Caco-2 (cell line): ENCODE measurements around the gene TENM3. TPM values are rescaled to one million over a fixed set of nuclear protein-coding genes. Genes with fewer than 3 reads are reported as not detected.

Experiments used
- BruUV-seq: library from RNA; stranded (reverse); fragments of 400-500 nt; replicated peaks from 2 replicates; lab custom pipeline; 2021; lab: Mats Ljungman, UMichigan
- CTCF ChIA-PET: fragments of 300-600 bp; sonication (Branson Sonifier 250); formaldehyde crosslinking; loops from one replicate; lab custom pipeline; 2022; ENCODE audit warnings: antibody characterized with exemption; lab: Charles Lee
- POLR2A ChIA-PET: fragments of 300-600 bp; sonication (Branson Sonifier 250); formaldehyde crosslinking; loops from one replicate; lab custom pipeline; 2022; ENCODE audit warnings: antibody characterized with exemption; lab: Charles Lee
- DNase-seq, 2 experiments: peaks; one replicate each; pipeline versions ENCODE4 v3.0.0 to v3.0.0-alpha.2; 2020 to 2022
- H3K27me3 ChIP-seq: replicated peaks from 2 replicates; pipeline ENCODE4 v1.6.0; 2011; ENCODE audit warnings: low read length; ENCODE audit not compliant: control insufficient read depth, insufficient read depth
- H3K36me3 ChIP-seq: 2 replicates; pipeline ENCODE4 v1.5.1; 2011; ENCODE audit warnings: low read length; ENCODE audit not compliant: control insufficient read depth, insufficient read depth
- H3K4me1 ChIP-seq: fragments of 250-450 bp; sonication (Bioruptor Pico); 2 replicates; pipeline ENCODE4 v1.5.1; 2020; ENCODE audit warnings: mild to moderate bottlenecking
- H3K4me3 ChIP-seq: 2 replicates; pipeline ENCODE4 v1.5.1; 2011; ENCODE audit warnings: low read depth, mild to moderate bottlenecking, control low read depth, low read length
- H3K9me3 ChIP-seq: fragments of 250-450 bp; sonication (Bioruptor Pico); 2 replicates; pipeline ENCODE4 v1.5.1; 2020; ENCODE audit warnings: mild to moderate bottlenecking, moderate library complexity
- H3K27ac Mint-ChIP-seq: one replicate; pipeline ENCODE4 v1.8.0; 2022; ENCODE audit warnings: mixed read lengths; ENCODE audit not compliant: unreplicated experiment
- H3K27me3 Mint-ChIP-seq: one replicate; pipeline ENCODE4 v1.8.0; 2022; ENCODE audit warnings: mixed read lengths; ENCODE audit not compliant: insufficient read depth, unreplicated experiment
- H3K36me3 Mint-ChIP-seq: one replicate; pipeline ENCODE4 v1.8.0; 2022; ENCODE audit warnings: mild to moderate bottlenecking, mixed read lengths; ENCODE audit not compliant: insufficient read depth, unreplicated experiment
- H3K4me1 Mint-ChIP-seq: one replicate; pipeline ENCODE4 v1.8.0; 2022; ENCODE audit warnings: low read depth, mixed read lengths; ENCODE audit not compliant: unreplicated experiment
- H3K4me3 Mint-ChIP-seq: one replicate; pipeline ENCODE4 v1.8.0; 2022; ENCODE audit warnings: mild to moderate bottlenecking, moderate library complexity, mixed read lengths; ENCODE audit not compliant: unreplicated experiment
- H3K9me3 Mint-ChIP-seq: one replicate; pipeline ENCODE4 v1.8.0; 2022; ENCODE audit warnings: mixed read lengths; ENCODE audit not compliant: unreplicated experiment
- intact Hi-C: fragments of 100-400 bp; cut with micrococcal nuclease; formaldehyde crosslinking; loops from one replicate; pipeline ENCODE4 v1.10.0; 2022; ENCODE audit not compliant: unreplicated experiment
- total RNA-seq: library from RNA; stranded (reverse); gene quantifications from 2 replicates; pipeline ENCODE4 v1.2.3, GENCODE V29; 2022
- TF ChIP-seq, protein P1 (sequence below), 2 experiments: fragments of 200-600 bp in 1 of 2; IDR thresholded peaks; 1 replicate in 1 of 2; 2 replicates in 1 of 2; pipeline versions ENCODE4 v1.5.1 to v1.8.0; 2011 to 2022; ENCODE audit warnings: antibody characterized with exemption in 1 of 2, control low read depth in 1 of 2, inconsistent platforms in 1 of 2, low read depth in 1 of 2, low read length in 1 of 2, mild to moderate bottlenecking in 1 of 2, moderate library complexity in 1 of 2; ENCODE audit not compliant: insufficient read depth in 1 of 2, severe bottlenecking in 1 of 2, unreplicated experiment in 1 of 2

TENM3 gene
- total RNA-seq, 1 experiment from 2014 or later = 94.7 TPM

DNA sequence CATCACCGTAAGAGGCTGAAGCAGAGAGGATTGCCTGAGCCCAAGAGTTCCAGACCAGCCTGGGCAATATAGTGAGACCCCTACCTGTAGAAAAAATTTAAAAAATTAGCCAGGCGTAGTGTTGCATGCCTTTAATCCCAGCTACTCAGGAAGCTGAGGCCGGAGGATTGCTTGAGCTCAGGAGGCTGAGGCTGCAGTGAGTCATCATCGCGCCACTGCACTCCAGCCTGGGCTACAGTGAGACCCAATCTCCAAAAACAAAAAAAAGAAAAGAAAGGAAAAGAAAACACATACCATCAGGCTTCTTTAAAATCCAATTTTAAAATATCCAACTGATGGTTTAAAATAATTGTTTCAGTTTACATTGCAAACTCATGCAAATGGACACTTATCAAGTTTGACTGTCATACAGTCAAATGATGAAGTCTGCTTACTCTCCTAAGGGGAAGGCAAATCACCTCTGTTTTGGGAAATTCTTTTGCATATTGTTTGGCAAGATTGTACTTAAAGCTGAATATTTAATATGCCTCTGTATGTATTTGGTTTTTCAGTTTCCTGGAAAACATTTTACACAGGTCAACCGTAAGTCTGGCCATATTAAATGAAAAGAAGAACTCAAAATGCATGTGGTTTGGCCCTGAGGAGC, 23.7 kb upstream of the TENM3 start:
- BruUV-seq = no TSS peak
- intact Hi-C loops = no loop called here
- H3K4me3 Mint-ChIP-seq = no peak overlapping the region
- DNase-seq = no peak
- CTCF ChIA-PET = no interaction called here
- H3K36me3 ChIP-seq = no peaks in the 10 kb centered on the region
- POLR2A ChIA-PET = no interaction called here
- peaks cover 21% of the 10 kb centered on the region for H3K4me1 ChIP-seq
- no peaks in the 10 kb centered on the region for H3K9me3 ChIP-seq
- H3K36me3 Mint-ChIP-seq = peaks cover 16% of the 10 kb centered on the region
- H3K4me1 Mint-ChIP-seq = peaks cover 13% of the 10 kb centered on the region
- no peaks in the 10 kb centered on the region for H3K27me3 ChIP-seq
- TF ChIP-seq, protein P1, sequence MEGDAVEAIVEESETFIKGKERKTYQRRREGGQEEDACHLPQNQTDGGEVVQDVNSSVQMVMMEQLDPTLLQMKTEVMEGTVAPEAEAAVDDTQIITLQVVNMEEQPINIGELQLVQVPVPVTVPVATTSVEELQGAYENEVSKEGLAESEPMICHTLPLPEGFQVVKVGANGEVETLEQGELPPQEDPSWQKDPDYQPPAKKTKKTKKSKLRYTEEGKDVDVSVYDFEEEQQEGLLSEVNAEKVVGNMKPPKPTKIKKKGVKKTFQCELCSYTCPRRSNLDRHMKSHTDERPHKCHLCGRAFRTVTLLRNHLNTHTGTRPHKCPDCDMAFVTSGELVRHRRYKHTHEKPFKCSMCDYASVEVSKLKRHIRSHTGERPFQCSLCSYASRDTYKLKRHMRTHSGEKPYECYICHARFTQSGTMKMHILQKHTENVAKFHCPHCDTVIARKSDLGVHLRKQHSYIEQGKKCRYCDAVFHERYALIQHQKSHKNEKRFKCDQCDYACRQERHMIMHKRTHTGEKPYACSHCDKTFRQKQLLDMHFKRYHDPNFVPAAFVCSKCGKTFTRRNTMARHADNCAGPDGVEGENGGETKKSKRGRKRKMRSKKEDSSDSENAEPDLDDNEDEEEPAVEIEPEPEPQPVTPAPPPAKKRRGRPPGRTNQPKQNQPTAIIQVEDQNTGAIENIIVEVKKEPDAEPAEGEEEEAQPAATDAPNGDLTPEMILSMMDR (IDR thresholded peaks at IDR 0.05; ENCODE audit: insufficient read depth in 1 of 2, low read depth in 1 of 2, low read length in 1 of 2, severe bottlenecking in 1 of 2, unreplicated experiment in 1 of 2) = no peak
- no peak overlapping the region for H3K27ac Mint-ChIP-seq
- no peak overlapping the region for H3K4me3 ChIP-seq
- H3K9me3 Mint-ChIP-seq = no peaks in the 10 kb centered on the region
- H3K27me3 Mint-ChIP-seq = no peaks in the 10 kb centered on the region

DNA sequence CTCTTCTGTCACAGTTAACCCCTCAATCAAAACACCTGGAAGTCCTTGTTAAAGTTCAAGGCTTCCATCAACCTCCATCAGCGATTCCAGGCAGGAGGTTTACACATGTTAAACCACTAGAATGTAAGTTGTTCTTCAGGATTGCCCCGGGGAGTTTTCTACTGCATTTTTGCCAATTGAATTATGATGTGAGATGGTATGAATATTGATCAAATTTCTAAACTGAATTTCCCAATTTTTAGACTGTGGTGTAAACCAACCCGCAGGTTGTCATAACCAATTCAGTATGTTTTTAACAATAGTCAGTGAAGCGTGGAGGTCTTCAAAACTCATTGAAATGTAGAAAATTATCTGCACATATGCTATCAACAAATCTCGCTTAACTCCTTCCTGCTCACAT, 21.2 kb upstream of the TENM3 start:
- BruUV-seq = no TSS peak
- Histone ChIP-seq H3K4me3 (no peak overlapping the region), H3K36me3 (no peaks in the 10 kb centered on the region), H3K4me1 (peaks cover 21% of the 10 kb centered on the region), H3K9me3 (no peaks in the 10 kb centered on the region), H3K27me3 (no peaks in the 10 kb centered on the region)
- H3K27me3 Mint-ChIP-seq = no peaks in the 10 kb centered on the region
- ChIA-PET POLR2A (no interaction called here), CTCF (no interaction called here)
- H3K27ac Mint-ChIP-seq = no peak overlapping the region
- intact Hi-C loops = loop anchor here (1.0 to 2.0 kb wide), 2 partner anchors 9 to 15 kb away; no protein-coding TSS in a partner anchor
- no peak overlapping the region for H3K4me3 Mint-ChIP-seq
- TF ChIP-seq, protein P1 (IDR thresholded peaks at IDR 0.05; ENCODE audit: insufficient read depth in 1 of 2, low read depth in 1 of 2, low read length in 1 of 2, severe bottlenecking in 1 of 2, unreplicated experiment in 1 of 2) = no peak
- H3K4me1 Mint-ChIP-seq = peaks cover 13% of the 10 kb centered on the region
- no peak for DNase-seq
- H3K36me3 Mint-ChIP-seq = peaks cover 11% of the 10 kb centered on the region
- no peaks in the 10 kb centered on the region for H3K9me3 Mint-ChIP-seq

DNA sequence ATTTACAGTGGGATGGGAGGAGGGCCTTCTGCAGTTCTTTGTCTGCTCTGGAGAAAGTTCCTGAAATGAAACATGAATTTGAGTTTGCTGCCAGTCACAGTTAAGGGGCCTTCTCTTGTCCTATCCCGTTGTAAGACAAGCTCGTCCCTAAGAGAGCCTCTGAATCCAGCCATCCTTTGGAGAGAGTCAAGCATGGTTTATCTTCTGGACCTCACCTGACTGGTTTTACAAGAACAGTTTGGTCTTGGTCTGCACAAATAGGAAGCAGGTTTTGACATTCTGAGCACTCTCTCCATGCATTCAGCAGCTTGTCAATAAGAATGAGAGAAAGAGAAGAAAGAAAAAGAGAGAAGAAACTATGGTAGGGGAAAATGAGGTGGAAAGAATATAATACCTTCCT, 20.4 kb upstream of the TENM3 start:
- no TSS peak for BruUV-seq
- CTCF ChIA-PET = no interaction called here
- TF ChIP-seq, protein P1 (IDR thresholded peaks at IDR 0.05; ENCODE audit: insufficient read depth in 1 of 2, low read depth in 1 of 2, low read length in 1 of 2, severe bottlenecking in 1 of 2, unreplicated experiment in 1 of 2) = no peak
- Mint-ChIP-seq H3K4me3 (no peak overlapping the region), H3K27me3 (no peaks in the 10 kb centered on the region), H3K27ac (no peak overlapping the region), H3K4me1 (peaks cover 13% of the 10 kb centered on the region), H3K9me3 (no peaks in the 10 kb centered on the region), H3K36me3 (peaks cover 14% of the 10 kb centered on the region)
- peak in 1 of 2 experiments; percentile 50 for DNase-seq
- intact Hi-C loops = loop anchor here (1.0 to 2.0 kb wide), 2 partner anchors 9 to 16 kb away; no protein-coding TSS in a partner anchor
- Histone ChIP-seq H3K27me3 (no peaks in the 10 kb centered on the region), H3K4me1 (peaks cover 21% of the 10 kb centered on the region), H3K4me3 (no peak overlapping the region), H3K36me3 (no peaks in the 10 kb centered on the region), H3K9me3 (no peaks in the 10 kb centered on the region)
- POLR2A ChIA-PET = no interaction called here
